NT2/D1 (cell line): Measurements from ENCODE around the gene TPGS1.

Experiments
- SUZ12 ChIP-seq: IDR thresholded peaks from 2 replicates; pipeline ENCODE4 v1.6.1; 2011; ENCODE audit not compliant: insufficient read length, insufficient read depth; ENCODE audit errors: extremely low read depth
- YY1 ChIP-seq: IDR thresholded peaks from 2 replicates; pipeline ENCODE4 v1.6.1; 2011; ENCODE audit not compliant: insufficient read length, insufficient read depth
- ZNF274 ChIP-seq: IDR thresholded peaks from 2 replicates; pipeline ENCODE4 v1.6.1; 2011; ENCODE audit warnings: mild to moderate bottlenecking, low read depth, low read length

GRCh38 chr19:494171-495080 is 12.9 kb upstream of the TPGS1 start:
- TF ChIP-seq YY1, result no peak
- TF ChIP-seq ZNF274, result no peak
- TF ChIP-seq SUZ12, result no peak
